GM19043 (cell line): ENCODE data around the gene MAD2L1BP.

Experiments used
- ATAC-seq: cut with Tn5 transposase; IDR thresholded peaks from one replicate; pipeline ENCODE4 v1.9.1; 2021; ENCODE audit warnings: low read depth; ENCODE audit not compliant: unreplicated experiment

MAD2L1BP gene

GRCh38 chr6:43680308-43681200, 44.9 kb downstream of the MAD2L1BP start:
- ATAC-seq = no peak

DNA sequence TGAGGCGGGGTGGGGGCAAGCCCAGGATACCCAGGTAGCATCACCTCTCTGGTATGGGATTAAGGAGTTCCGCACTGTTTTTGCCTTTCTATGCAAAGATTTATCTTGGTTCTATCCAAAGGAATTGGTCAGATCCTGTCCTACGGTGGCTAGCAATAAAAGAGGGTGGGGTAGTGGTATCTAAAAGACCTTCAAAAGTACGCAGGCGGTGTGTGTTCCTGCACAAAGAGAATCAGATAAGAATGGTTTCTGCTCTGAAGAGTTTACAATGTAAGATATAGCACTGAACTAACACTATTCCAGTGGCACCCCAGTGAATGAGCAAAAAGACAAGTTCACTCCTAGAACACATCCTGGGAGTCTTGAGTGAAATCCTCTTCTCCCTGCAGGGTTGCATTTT, 45.7 kb downstream of the MAD2L1BP start:
- ATAC-seq = no peak

- ATAC-seq = no peak
Measured at GRCh38 chr6:43682724-43683429, 47.2 kb downstream of the MAD2L1BP start.

- peak; percentile 56 for ATAC-seq
Measured at GRCh38 chr6:43683708-43684455, 48.2 kb downstream of the MAD2L1BP start.

GRCh38 chr6:43687079-43687436, 51.4 kb downstream of the MAD2L1BP start:
- ATAC-seq = no peak

DNA sequence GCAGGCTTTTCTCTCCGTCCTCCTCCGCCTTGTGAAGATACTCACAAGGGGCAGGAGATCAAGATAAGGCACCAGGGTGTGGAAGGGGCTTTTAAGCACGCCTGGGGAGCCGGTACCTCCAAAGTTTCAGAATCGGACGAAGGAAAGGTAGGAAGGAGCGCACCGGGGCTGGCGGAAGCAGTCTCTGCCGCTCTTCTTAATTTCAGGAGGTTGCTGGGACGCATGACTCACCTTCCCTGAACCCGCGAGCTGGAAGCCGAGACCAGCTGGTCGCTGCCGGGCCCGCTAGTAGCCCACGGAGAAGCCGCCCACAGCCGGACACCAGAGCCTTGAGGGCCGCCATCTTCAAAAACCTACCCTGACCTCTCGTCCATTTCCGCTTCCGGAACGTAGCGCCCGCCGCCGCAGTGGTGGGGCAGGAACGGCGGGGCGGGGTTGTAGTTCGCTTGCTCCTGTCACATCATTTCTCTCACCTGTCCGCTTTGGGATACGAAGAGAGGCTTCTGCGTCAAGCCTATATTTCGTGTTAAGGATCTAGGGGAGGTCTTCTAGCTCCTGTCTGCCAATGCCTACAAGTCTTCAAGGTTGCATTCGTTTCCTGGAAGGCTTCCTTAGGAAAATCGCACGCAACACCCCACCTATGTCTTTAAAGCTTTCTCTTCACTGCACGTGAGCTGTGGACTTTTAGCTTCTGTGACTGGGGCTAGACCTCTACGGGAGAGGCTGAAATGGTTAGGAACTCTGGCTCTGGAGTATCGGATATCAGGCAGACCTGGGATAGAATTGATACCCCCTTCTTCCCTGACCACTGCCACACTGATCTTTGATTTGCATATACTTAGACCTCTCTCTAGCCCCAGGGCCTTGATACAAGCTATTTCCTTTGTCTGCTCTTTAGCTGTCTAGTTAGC, 52.1 kb downstream of the MAD2L1BP start, which contains the start of gene MRPS18A:
TSS of gene MRPS18A (minus strand) at position 355 of the 911 bp plus-strand sequence. CDS start at position 343, 12 bp downstream.
- ATAC-seq = peak; percentile 89

DNA sequence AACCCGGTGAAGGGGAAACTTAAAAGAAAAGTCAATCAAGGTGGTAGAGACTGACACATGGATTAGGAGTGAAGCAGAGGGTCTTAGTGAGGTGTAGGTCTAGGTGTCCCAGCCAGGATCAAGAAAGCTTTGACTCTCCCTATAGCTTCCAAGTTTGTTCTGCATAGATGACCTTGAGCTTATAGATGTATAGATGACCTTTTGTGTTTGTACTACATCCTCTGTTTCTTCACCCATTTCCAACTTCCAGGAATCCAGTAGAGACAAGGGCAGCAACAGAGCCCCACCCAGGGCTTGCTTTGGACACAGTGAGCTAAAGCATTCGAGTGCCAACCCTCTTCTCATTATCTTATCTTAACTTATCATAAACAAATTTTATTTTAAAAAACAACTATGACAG, 53.8 kb downstream of the MAD2L1BP start:
- no peak for ATAC-seq
